ENCODE results near the gene SERPINB10. TPM values are rescaled to one million over a fixed set of nuclear protein-coding genes. Genes with fewer than 3 reads are reported as not detected.

Gene SERPINB10
- total RNA-seq, 1 donor from 2014 or later = not detected

GRCh38 chr18:63980896-63981460 is 73.2 kb downstream of the SERPINB10 start:
- peaks cover 17% of the 10 kb centered on the region for H3K36me3 Mint-ChIP-seq (ENCODE audit: low read depth)
- H3K27me3 Mint-ChIP-seq (ENCODE audit: low read depth) = no peaks in the 10 kb centered on the region
- intact Hi-C loops (cut with micrococcal nuclease) = no loop called here
- no peak for DNase-seq (ENCODE audit: low spot score)
- H3K4me1 Mint-ChIP-seq (ENCODE audit: low read depth) = peaks cover 16% of the 10 kb centered on the region
- H3K4me3 Mint-ChIP-seq (ENCODE audit: low read depth) = no peak overlapping the region
- no peaks in the 10 kb centered on the region for H3K9me3 Mint-ChIP-seq
- no peak overlapping the region for H3K27ac Mint-ChIP-seq

- H3K4me1 Mint-ChIP-seq (ENCODE audit: low read depth) = peaks cover 16% of the 10 kb centered on the region
- intact Hi-C loops (cut with micrococcal nuclease) = no loop called here
- H3K4me3 Mint-ChIP-seq (ENCODE audit: low read depth) = no peak overlapping the region
- H3K27me3 Mint-ChIP-seq (ENCODE audit: low read depth) = no peaks in the 10 kb centered on the region
- no peak overlapping the region for H3K27ac Mint-ChIP-seq
- H3K36me3 Mint-ChIP-seq (ENCODE audit: low read depth) = peaks cover 17% of the 10 kb centered on the region
- H3K9me3 Mint-ChIP-seq = no peaks in the 10 kb centered on the region
- no peak for DNase-seq (ENCODE audit: low spot score)
These were observed 74.0 kb downstream of the SERPINB10 start for GRCh38 chr18:63981719-63982118.

GRCh38 chr18:63982361-63982760 is 74.6 kb downstream of the SERPINB10 start:
- Mint-ChIP-seq H3K4me3 (ENCODE audit: low read depth) (no peak overlapping the region), H3K9me3 (no peaks in the 10 kb centered on the region), H3K27me3 (ENCODE audit: low read depth) (no peaks in the 10 kb centered on the region), H3K36me3 (ENCODE audit: low read depth) (peaks cover 17% of the 10 kb centered on the region), H3K4me1 (ENCODE audit: low read depth) (peaks cover 16% of the 10 kb centered on the region), H3K27ac (no peak overlapping the region)
- DNase-seq (ENCODE audit: low spot score) = no peak
- intact Hi-C loops (cut with micrococcal nuclease) = no loop called here

Other genes starting within 250 kb of the SERPINB10 start
- not detected in 2 replicates for gene SERPINB3, start 246.1 kb upstream of the SERPINB10 start, total RNA-seq
- not detected in 2 replicates for gene SERPINB11, start 205.0 kb upstream of the SERPINB10 start, total RNA-seq
- not detected in 2 replicates for gene SERPINB7, start 132.5 kb upstream of the SERPINB10 start, total RNA-seq
- gene SERPINB2, start 20.3 kb upstream of the SERPINB10 start, total RNA-seq = not detected in 2 replicates
- gene HMSD, start 41.3 kb downstream of the SERPINB10 start, total RNA-seq = 9.1 and 14.9 TPM in 2 replicates
- 19.0 and 21.0 TPM in 2 replicates for gene SERPINB8, start 62.1 kb downstream of the SERPINB10 start, total RNA-seq
- gene LINC00305, start 241.1 kb downstream of the SERPINB10 start, total RNA-seq = not detected in 2 replicates